ENCODE measurements around the gene CLSTN1.

DNA sequence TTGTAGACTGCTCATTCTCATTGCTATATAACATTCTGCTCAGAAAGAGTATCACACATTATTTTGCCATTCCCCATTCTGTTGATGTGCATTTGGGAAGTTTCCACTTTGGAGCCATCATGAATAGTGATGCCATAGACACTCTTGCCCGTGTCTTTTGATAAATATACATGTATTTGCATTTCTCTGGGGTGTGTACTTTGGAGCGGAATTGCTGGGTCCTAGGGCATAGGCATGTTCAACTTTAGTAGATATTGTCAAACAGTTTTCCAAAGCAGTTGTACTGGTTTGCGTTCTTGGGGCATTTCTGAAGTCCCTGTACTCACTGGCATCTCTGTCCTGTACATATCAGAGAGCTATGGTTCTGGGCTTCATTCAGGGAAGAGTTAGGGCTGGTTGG is 120.1 kb downstream of the CLSTN1 start:
- TF ChIP-seq EZH2 (IDR thresholded peaks at IDR 0.05; ENCODE audit: insufficient read depth, poor library complexity, severe bottlenecking) (no peak), EZH2phosphoT487 (IDR thresholded peaks at IDR 0.05; ENCODE audit: insufficient read depth, low read depth) (no peak)
